ENCODE data around the gene SLC35F3. TPM values are rescaled to one million over a fixed set of nuclear protein-coding genes. Genes with fewer than 3 reads are reported as not detected.
A peak's percentile ranks its signal among the peaks of the same experiment; 100 is the strongest.

Gene SLC35F3
- 0.62 TPM for total RNA-seq
- polyA plus RNA-seq (ENCODE audit: insufficient read depth in 1 of 8, insufficient read length in 8 of 8, low replicate concordance in 1 of 8) = under 1 TPM; 0.21 to 0.64 (median 0.31) TPM
- long read RNA-seq, donor 1 = 0 reads
- long read RNA-seq, donor 2 = 0 reads
- long read RNA-seq, donor 3 = 0 reads
- long read RNA-seq, donor 4 = 0 reads
- long read RNA-seq, donor 5 = 0 reads
- long read RNA-seq, donor 6 = 0 reads
- long read RNA-seq, donor 7 = 0 reads
- long read RNA-seq, donor 8 = 0 reads
- long read RNA-seq, donor 9 = 0 reads
- long read RNA-seq, donor 10 = 0 reads
- long read RNA-seq, donor 11 = 0 reads

DNA sequence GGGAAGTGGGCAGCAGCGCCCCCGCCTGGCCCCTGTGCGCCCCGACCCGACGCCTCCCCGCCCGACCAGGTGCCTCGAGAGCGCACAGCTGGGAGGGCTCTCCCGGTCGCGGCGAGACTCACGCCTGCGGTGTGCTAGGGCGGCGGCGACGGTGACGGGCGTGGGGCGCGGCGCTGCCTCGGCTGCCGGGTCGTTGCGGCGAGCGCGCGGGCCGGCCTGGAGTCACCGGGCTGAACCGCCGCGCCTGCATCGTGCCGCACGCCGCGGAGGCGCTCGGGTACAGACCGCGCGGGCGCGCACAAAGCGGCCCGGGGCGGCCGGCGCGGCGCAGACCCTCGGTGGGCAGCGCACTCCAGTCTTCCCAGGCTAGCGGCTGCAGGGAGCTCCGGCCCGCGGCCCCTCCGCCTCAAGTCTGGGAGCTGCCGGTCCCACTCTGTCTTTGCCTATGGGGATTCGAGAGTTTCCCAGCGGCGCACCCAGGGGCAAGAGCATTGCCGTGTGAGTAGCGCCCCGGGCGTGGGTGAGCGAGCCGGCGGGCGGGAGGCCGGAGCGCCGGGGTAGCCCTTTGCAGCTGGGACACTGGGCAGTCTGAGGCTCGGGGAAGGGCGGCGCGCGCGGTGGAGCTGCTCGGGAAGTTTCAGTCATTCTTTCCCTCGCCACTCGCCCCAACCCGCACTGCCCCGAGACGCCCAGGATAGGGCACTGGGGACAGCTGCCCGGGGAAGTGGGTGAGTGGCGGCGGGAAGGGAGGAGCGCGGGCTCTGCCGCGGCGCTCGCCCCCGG lies at the start of gene SLC35F3:
TSS of gene SLC35F3 (plus strand) at position 44 of the 783 bp plus-strand sequence.
- H3K36me3 ChIP-seq (ENCODE audit: control insufficient read depth, insufficient read depth, low read length) = no peaks in the 10 kb centered on the region
- H3K27me3 ChIP-seq (ENCODE audit: control insufficient read depth, insufficient read depth, low read length) = peaks cover 26% of the 10 kb centered on the region
- peaks cover 6% of the 10 kb centered on the region for H3K4me1 ChIP-seq (ENCODE audit: control insufficient read depth, insufficient read depth, low read length)
- under 1% methylated on average over 83 of the region's 101 CpGs for WGBS (ENCODE audit: insufficient coverage)
- peak; percentile 33 for DNase-seq
- no peak within 1 kb of the TSS for H3K27ac ChIP-seq (ENCODE audit: low read length)
- no peaks in the 10 kb centered on the region for H3K9me3 ChIP-seq (replicated peaks; ENCODE audit: control insufficient read depth, low read depth, low read length)
- peak within 1 kb of the TSS; percentile 33 for H3K4me3 ChIP-seq (ENCODE audit: low read length)

- Histone ChIP-seq H3K4me3 (ENCODE audit: low read length) (no peak overlapping the region), H3K4me1 (ENCODE audit: control insufficient read depth, insufficient read depth, low read length) (no peaks in the 10 kb centered on the region), H3K27me3 (ENCODE audit: control insufficient read depth, insufficient read depth, low read length) (no peaks in the 10 kb centered on the region), H3K9me3 (replicated peaks; ENCODE audit: control insufficient read depth, low read depth, low read length) (no peaks in the 10 kb centered on the region), H3K36me3 (ENCODE audit: control insufficient read depth, insufficient read depth, low read length) (no peaks in the 10 kb centered on the region), H3K27ac (ENCODE audit: low read length) (no peak overlapping the region)
- no CpG with 5 or more reads among the region's 4 CpGs for WGBS (ENCODE audit: insufficient coverage)
- no peak for DNase-seq
Observed at GRCh38 chr1:233859446-233859845, 45.0 kb upstream of the SLC35F3 start.

DNA sequence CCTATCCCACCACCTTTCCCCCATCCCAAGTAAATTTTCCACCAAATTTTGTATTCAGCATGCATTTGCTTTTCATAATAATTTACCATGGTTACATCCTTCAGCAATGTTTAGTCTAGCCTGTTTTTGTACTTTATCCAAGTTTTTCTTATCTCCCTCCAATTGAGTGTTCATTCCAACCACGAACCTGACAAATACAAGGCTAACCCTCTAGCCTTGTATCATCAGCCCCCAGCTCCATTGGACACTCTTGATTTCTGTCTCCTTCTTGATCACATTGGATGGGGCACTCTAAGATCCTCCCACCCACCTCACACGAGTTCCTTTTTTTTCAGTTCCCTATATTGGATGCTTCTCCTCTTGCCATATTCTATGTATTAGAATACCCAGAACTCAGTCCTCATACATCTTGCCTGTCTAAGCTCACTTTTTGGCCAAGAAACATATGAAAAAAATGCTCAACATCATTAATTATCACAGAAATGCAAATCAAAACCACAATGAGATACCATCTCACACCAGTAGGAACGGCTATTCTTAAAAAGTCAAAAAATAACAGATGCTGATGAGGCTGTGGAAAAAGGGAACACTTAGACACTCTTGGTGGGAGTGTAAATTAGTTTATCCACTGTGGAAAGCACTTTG lies 40.5 kb upstream of the SLC35F3 start:
- DNase-seq = no peak
- Histone ChIP-seq H3K4me1 (ENCODE audit: control insufficient read depth, insufficient read depth, low read length) (no peaks in the 10 kb centered on the region), H3K27me3 (ENCODE audit: control insufficient read depth, insufficient read depth, low read length) (no peaks in the 10 kb centered on the region), H3K4me3 (ENCODE audit: low read length) (no peak overlapping the region), H3K9me3 (replicated peaks; ENCODE audit: control insufficient read depth, low read depth, low read length) (no peaks in the 10 kb centered on the region), H3K27ac (ENCODE audit: low read length) (no peak overlapping the region), H3K36me3 (ENCODE audit: control insufficient read depth, insufficient read depth, low read length) (no peaks in the 10 kb centered on the region)
- 62% methylated on average over 2 of the region's 3 CpGs for WGBS (ENCODE audit: insufficient coverage)

GRCh38 chr1:233864578-233864977 lies 39.9 kb upstream of the SLC35F3 start:
- Histone ChIP-seq H3K4me1 (ENCODE audit: control insufficient read depth, insufficient read depth, low read length) (no peaks in the 10 kb centered on the region), H3K27ac (ENCODE audit: low read length) (no peak overlapping the region), H3K4me3 (ENCODE audit: low read length) (no peak overlapping the region), H3K36me3 (ENCODE audit: control insufficient read depth, insufficient read depth, low read length) (no peaks in the 10 kb centered on the region), H3K27me3 (ENCODE audit: control insufficient read depth, insufficient read depth, low read length) (no peaks in the 10 kb centered on the region), H3K9me3 (replicated peaks; ENCODE audit: control insufficient read depth, low read depth, low read length) (no peaks in the 10 kb centered on the region)
- DNase-seq = no peak
- WGBS (ENCODE audit: insufficient coverage) = no CpG with 5 or more reads among the region's 2 CpGs

DNA sequence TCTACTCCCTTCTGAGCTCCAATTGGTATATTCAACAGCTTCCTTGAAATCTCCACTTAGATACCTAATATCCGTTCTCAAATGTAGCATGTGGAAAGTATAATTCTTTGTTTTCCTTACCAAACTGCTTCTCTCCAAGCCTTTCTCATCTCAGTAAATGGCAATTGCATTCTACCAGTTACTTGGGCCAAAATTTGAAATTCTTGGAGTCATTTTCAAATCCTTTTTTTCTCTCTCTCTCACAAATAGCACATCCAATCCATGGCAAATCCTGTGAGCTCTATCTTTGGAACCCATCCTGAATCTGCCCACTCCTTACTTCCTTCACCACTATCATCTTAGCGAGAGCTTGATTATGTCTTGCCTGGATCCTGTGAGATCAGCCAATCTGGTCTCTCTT lies 39.3 kb upstream of the SLC35F3 start:
- H3K4me3 ChIP-seq (ENCODE audit: low read length) = no peak overlapping the region
- no peaks in the 10 kb centered on the region for H3K36me3 ChIP-seq (ENCODE audit: control insufficient read depth, insufficient read depth, low read length)
- no peaks in the 10 kb centered on the region for H3K27me3 ChIP-seq (ENCODE audit: control insufficient read depth, insufficient read depth, low read length)
- H3K4me1 ChIP-seq (ENCODE audit: control insufficient read depth, insufficient read depth, low read length) = no peaks in the 10 kb centered on the region
- no peak overlapping the region for H3K27ac ChIP-seq (ENCODE audit: low read length)
- H3K9me3 ChIP-seq (replicated peaks; ENCODE audit: control insufficient read depth, low read depth, low read length) = no peaks in the 10 kb centered on the region
- no peak for DNase-seq
- 92% methylated on average over 1 of the region's 2 CpGs for WGBS (ENCODE audit: insufficient coverage)

DNA sequence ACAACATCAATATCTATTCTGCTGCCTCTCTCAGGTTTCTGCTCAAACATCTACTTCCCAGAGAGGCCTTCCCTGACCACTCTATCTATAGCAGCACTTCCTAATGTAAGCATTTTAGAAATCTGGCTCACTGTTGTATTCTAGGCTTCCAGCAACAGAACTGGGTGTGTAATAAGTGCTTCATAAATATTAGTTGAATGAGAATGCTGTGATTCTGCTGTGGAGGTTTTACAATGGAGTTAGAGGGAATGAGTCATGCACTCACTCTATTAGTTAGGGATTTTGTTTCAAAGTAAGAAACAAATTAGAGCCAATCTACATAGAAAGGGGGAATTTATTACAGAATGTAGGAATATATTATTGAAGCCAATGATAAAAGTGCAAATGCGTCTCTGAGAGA lies 38.6 kb upstream of the SLC35F3 start:
- Histone ChIP-seq H3K4me1 (ENCODE audit: control insufficient read depth, insufficient read depth, low read length) (no peaks in the 10 kb centered on the region), H3K27me3 (ENCODE audit: control insufficient read depth, insufficient read depth, low read length) (no peaks in the 10 kb centered on the region), H3K9me3 (replicated peaks; ENCODE audit: control insufficient read depth, low read depth, low read length) (no peaks in the 10 kb centered on the region), H3K4me3 (ENCODE audit: low read length) (no peak overlapping the region), H3K27ac (ENCODE audit: low read length) (no peak overlapping the region), H3K36me3 (ENCODE audit: control insufficient read depth, insufficient read depth, low read length) (no peaks in the 10 kb centered on the region)
- no peak for DNase-seq
- 100% methylated on average over 1 of the region's 1 CpG for WGBS (ENCODE audit: insufficient coverage)

DNA sequence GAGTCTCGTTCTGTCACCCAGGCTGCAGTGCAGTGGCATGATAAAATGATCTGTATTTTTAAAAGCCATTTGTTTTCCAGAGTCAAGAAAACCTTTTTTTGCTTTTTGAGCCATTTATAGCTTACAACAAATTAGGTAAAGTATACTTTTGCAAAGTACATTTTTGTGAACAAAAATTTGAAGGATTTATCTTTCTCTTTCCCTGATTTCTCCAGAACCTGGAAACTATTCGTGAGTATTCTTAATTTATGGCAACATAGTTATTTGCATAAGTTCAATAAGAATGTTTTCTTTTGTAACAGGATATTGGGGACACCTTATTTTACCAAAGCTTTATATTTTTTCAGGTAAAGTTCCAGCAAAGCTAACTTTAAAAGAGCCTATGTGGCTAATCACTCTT lies 37.4 kb upstream of the SLC35F3 start:
- no CpG with 5 or more reads among the region's 2 CpGs for WGBS (ENCODE audit: insufficient coverage)
- H3K27me3 ChIP-seq (ENCODE audit: control insufficient read depth, insufficient read depth, low read length) = no peaks in the 10 kb centered on the region
- H3K27ac ChIP-seq (ENCODE audit: low read length) = no peak overlapping the region
- no peak for DNase-seq
- H3K4me3 ChIP-seq (ENCODE audit: low read length) = no peak overlapping the region
- no peaks in the 10 kb centered on the region for H3K36me3 ChIP-seq (ENCODE audit: control insufficient read depth, insufficient read depth, low read length)
- no peaks in the 10 kb centered on the region for H3K4me1 ChIP-seq (ENCODE audit: control insufficient read depth, insufficient read depth, low read length)
- no peaks in the 10 kb centered on the region for H3K9me3 ChIP-seq (replicated peaks; ENCODE audit: control insufficient read depth, low read depth, low read length)

- DNase-seq = no peak
- no CpG with 5 or more reads among the region's 2 CpGs for WGBS (ENCODE audit: insufficient coverage)
- H3K4me1 ChIP-seq (ENCODE audit: control insufficient read depth, insufficient read depth, low read length) = no peaks in the 10 kb centered on the region
- no peaks in the 10 kb centered on the region for H3K27me3 ChIP-seq (ENCODE audit: control insufficient read depth, insufficient read depth, low read length)
- H3K9me3 ChIP-seq (replicated peaks; ENCODE audit: control insufficient read depth, low read depth, low read length) = no peaks in the 10 kb centered on the region
- H3K4me3 ChIP-seq (ENCODE audit: low read length) = no peak overlapping the region
- no peak overlapping the region for H3K27ac ChIP-seq (ENCODE audit: low read length)
- no peaks in the 10 kb centered on the region for H3K36me3 ChIP-seq (ENCODE audit: control insufficient read depth, insufficient read depth, low read length)
Observed at GRCh38 chr1:233868461-233868860, 36.0 kb upstream of the SLC35F3 start.

DNA sequence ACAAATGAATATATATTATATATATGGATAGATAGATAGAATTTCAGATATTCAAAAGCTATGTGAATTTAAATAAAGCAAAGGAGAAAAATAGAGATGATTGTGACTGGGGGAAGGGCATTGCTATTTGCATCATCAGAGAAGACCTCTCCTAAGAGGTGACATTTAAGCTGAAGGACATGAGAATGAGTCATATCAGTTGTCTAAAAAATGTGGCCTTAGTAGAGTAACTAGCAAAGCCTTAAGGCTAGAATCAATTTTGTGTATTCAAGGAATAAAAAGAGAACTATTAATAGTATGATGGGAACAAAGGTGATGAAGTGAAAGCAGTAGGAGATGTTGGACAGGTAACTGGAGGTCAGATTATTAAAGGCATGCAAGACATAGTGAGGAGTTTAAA lies 34.8 kb upstream of the SLC35F3 start:
- Histone ChIP-seq H3K27me3 (ENCODE audit: control insufficient read depth, insufficient read depth, low read length) (no peaks in the 10 kb centered on the region), H3K4me1 (ENCODE audit: control insufficient read depth, insufficient read depth, low read length) (no peaks in the 10 kb centered on the region), H3K36me3 (ENCODE audit: control insufficient read depth, insufficient read depth, low read length) (no peaks in the 10 kb centered on the region), H3K9me3 (replicated peaks; ENCODE audit: control insufficient read depth, low read depth, low read length) (no peaks in the 10 kb centered on the region), H3K27ac (ENCODE audit: low read length) (no peak overlapping the region), H3K4me3 (ENCODE audit: low read length) (no peak overlapping the region)
- DNase-seq = no peak

DNA sequence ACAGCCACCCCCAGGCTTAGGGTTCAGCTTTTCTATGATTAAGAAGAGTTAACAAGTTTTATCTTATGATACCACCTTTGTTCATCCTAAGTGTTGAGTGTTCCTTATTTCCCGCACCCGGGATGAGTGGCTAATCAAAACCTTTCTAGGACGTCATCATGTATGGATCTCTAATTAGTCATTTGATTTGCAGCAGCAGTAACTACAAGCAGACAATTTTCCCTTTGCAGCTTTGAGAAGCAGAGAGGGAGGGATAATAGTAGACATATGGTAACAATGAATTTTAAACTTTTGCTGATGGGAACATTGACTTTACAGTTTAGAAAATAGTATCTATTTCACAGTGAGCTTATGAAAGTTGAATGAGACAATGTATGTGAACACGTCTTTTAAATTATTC lies 30.8 kb upstream of the SLC35F3 start:
- Histone ChIP-seq H3K4me1 (ENCODE audit: control insufficient read depth, insufficient read depth, low read length) (no peaks in the 10 kb centered on the region), H3K9me3 (replicated peaks; ENCODE audit: control insufficient read depth, low read depth, low read length) (no peaks in the 10 kb centered on the region), H3K27me3 (ENCODE audit: control insufficient read depth, insufficient read depth, low read length) (no peaks in the 10 kb centered on the region), H3K27ac (ENCODE audit: low read length) (no peak overlapping the region), H3K4me3 (ENCODE audit: low read length) (no peak overlapping the region), H3K36me3 (ENCODE audit: control insufficient read depth, insufficient read depth, low read length) (no peaks in the 10 kb centered on the region)
- no peak for DNase-seq
- WGBS (ENCODE audit: insufficient coverage) = no CpG with 5 or more reads among the region's 4 CpGs

Measured in muscle of leg (tissue), 16 donors.